Gastrocnemius medialis (tissue), 4 donors: ENCODE data around the gene SYCE1L. TPM values are rescaled to one million over a fixed set of nuclear protein-coding genes. Genes with fewer than 3 reads are reported as not detected.

Source experiments
- ATAC-seq, 2 donors: fragments of 150-250 bp; one replicate each; pipeline ENCODE4 v1.9.1; 2016
- DNase-seq, 2 donors: peaks; one replicate each; pipeline ENCODE4 v3.0.0-alpha.2; 2019
- H3K27ac ChIP-seq, 4 donors: fragments of 200-600 bp; sonication (generic); 1 replicate in 1 of 4; 2 replicates in 3 of 4; pipeline ENCODE4 v1.5.1; 2016 to 2018; ENCODE audit warnings: mild to moderate bottlenecking in 2 of 4, moderate library complexity in 1 of 4
- H3K27me3 ChIP-seq, 3 donors: fragments of 200-600 bp; sonication (generic) in 2 of 3; 1 replicate in 1 of 3; 2 replicates in 2 of 3; pipeline versions ENCODE4 v1.5.1 to v1.6.0; 2016 to 2019; ENCODE audit warnings: mild to moderate bottlenecking in 1 of 3, moderate library complexity in 1 of 3
- H3K36me3 ChIP-seq, 2 donors: fragments of 200-600 bp; sonication (generic) in 1 of 2; one replicate each; pipeline ENCODE4 v1.5.1; 2017 to 2018
- H3K4me1 ChIP-seq, 2 donors: fragments of 200-600 bp; sonication (generic) in 1 of 2; one replicate each; pipeline ENCODE4 v1.5.1; 2016 to 2017; ENCODE audit warnings: mild to moderate bottlenecking in 2 of 2
- H3K4me3 ChIP-seq, 4 donors: fragments of 200-600 bp; sonication (generic) in 3 of 4; 1 replicate in 1 of 4; 2 replicates in 3 of 4; pipeline ENCODE4 v1.5.1; 2016 to 2019; ENCODE audit warnings: mild to moderate bottlenecking in 2 of 4
- H3K9me3 ChIP-seq, 3 donors: fragments of 200-600 bp; sonication (generic) in 2 of 3; 1 replicate in 1 of 3; 2 replicates in 2 of 3; pipeline ENCODE4 v1.5.1; 2016 to 2019
- POLR2A ChIP-seq, 2 donors: fragments of 450-650 bp; IDR thresholded peaks; one replicate each; pipeline ENCODE4 v1.6.1; 2017; ENCODE audit warnings: antibody characterized with exemption in 2 of 2, mild to moderate bottlenecking in 2 of 2, moderate library complexity in 2 of 2
- in situ Hi-C, 4 donors: fragments of 200-750 bp; cut with MboI; loops; one replicate each; pipeline versions ENCODE4 v1.15.0 to v1.8.0; 2017; ENCODE audit warnings: low sequenced_read_pairs in 4 of 4
- intact Hi-C: fragments of 100-400 bp; cut with DNase I; formaldehyde crosslinking; loops from one replicate; pipeline ENCODE4 v1.15.1; 2023; ENCODE audit warnings: low total_unique reads
- total RNA-seq, 4 donors: library from RNA; depleted of rRNA; stranded (reverse); fragments of >200 nt; gene quantifications; one replicate each; pipeline versions ENCODE4 v1.1.0 to v1.2.3, GENCODE V29; 2016
- TF ChIP-seq, protein P1 (sequence below), 5 experiments: fragments of 450-650 bp in 3 of 5; fragments of 200-600 bp in 2 of 5; sonication (generic) in 2 of 5; IDR thresholded peaks in 4 of 5; conservative IDR thresholded peaks in 1 of 5; 1 replicate in 4 of 5; 2 replicates in 1 of 5; pipeline ENCODE4 v1.5.1; 2016 to 2019; ENCODE audit warnings: antibody characterized with exemption in 5 of 5, mild to moderate bottlenecking in 3 of 5, moderate library complexity in 3 of 5

Gene SYCE1L
- total RNA-seq, 4 donors from 2014 or later: not detected

DNA sequence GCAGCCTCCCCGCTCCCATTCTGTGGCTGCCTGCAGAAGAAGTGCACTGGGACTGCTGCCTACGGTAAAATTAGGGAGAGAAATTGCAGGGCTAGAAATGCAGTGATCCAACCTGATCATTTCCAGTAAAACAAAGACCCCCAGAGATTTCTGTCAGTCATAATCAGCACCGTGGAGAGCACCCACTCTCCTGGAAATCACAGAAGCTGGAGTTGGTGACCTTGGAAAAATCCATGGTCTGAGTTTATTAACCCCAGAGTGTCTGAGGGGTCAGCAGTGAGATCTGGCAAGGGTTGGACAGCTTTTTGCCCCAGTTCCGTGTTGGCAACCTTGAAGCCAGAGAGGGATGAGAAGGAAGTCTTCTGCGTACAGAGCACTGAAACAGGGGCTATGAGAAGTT is 7.8 kb downstream of the SYCE1L start:
- intact Hi-C loops (no loop called here), in situ Hi-C loops (no loop called here)
- DNase-seq (no peak), ATAC-seq (no peak)
- Histone ChIP-seq H3K36me3 (no peaks in the 10 kb centered on the region), H3K27me3 (peaks cover 7 to 13% (median 8%) of the 10 kb centered on the region in 3 donors), H3K9me3 (no peaks in the 10 kb centered on the region), H3K27ac (no peak overlapping the region), H3K4me1 (peaks cover 0 to 3% of the 10 kb centered on the region in 2 donors), H3K4me3 (no peak overlapping the region)
- TF ChIP-seq, protein P1, sequence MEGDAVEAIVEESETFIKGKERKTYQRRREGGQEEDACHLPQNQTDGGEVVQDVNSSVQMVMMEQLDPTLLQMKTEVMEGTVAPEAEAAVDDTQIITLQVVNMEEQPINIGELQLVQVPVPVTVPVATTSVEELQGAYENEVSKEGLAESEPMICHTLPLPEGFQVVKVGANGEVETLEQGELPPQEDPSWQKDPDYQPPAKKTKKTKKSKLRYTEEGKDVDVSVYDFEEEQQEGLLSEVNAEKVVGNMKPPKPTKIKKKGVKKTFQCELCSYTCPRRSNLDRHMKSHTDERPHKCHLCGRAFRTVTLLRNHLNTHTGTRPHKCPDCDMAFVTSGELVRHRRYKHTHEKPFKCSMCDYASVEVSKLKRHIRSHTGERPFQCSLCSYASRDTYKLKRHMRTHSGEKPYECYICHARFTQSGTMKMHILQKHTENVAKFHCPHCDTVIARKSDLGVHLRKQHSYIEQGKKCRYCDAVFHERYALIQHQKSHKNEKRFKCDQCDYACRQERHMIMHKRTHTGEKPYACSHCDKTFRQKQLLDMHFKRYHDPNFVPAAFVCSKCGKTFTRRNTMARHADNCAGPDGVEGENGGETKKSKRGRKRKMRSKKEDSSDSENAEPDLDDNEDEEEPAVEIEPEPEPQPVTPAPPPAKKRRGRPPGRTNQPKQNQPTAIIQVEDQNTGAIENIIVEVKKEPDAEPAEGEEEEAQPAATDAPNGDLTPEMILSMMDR (IDR thresholded peaks at IDR 0.05 in 4 of 5, conservative IDR thresholded peaks at IDR 0.05 in 1 of 5): no peak

DNA sequence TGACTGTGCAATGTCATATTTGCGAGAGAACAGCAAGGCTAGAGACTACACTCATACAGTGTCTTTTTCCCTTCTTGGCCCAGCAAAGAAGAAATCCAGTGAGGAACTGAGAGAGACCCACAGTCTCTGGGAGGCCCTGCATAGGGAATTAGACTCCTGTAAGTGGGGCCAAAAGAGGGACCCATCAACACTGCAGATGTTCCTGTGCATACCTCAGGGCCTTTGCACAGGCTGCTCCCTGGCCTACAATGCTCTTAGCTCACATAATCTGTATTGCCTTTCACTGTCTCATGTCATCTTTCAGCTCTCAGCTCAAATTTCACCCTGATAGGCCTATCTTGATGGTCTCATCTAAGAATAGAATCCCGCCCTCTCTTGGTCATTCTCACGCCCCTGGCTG is 9.2 kb downstream of the SYCE1L start:
- in situ Hi-C loops: no loop called here
- H3K4me3 ChIP-seq: no peak overlapping the region

DNA sequence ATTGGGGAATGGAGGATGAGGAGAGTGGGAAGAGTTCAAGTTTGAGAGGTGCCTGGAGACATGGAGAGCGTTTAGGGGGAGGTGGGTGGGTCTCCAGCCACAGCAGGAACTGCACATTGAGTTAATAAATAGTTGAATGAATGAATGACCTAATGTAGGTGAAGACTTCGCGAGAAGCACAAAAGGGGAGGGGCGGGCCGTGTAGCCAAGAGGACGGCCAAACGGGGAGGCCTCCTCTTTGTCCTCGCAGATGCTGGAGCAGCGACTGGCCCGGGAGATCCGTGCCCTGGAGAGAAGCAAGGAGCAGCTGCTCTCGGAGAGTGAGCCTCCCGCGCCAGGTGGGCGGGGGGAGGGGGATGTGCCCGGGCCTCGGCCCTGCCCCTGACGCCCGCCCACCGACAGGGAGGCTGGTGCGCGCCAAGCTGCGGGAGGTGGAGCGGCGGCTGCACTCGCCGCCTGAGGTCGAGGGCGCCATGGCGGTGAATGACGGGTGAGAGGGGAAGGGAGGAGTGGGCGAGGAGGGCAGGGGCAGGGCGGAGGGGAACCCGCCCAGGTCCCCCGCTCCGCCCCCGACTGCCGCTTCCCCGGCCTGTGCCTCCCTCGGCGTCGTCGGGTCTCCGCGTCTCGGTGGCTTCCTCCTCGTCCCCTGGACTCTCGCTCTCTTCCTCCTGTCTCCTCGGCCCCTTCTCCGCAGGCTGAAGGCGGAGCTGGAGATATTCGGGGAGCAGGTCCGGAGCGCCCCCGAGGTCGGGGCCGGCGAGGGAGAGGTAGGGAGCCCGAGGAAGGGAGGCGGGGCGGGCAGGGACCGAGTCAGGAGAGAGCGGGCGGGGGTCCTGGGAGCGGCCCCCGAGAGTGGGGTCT is 12.9 kb downstream of the SYCE1L start:
- DNase-seq (no peak), ATAC-seq (peak; percentile 24 to 38)
- Histone ChIP-seq H3K9me3 (no peaks in the 10 kb centered on the region), H3K27ac (peak overlapping the region; percentile 51 to 70 (median 62)), H3K36me3 (no peaks in the 10 kb centered on the region), H3K4me3 (peak overlapping the region; percentile 62 to 80 (median 68)), H3K27me3 (peaks cover 13 to 25% (median 18%) of the 10 kb centered on the region in 3 donors), H3K4me1 (peaks cover 0 to 14% of the 10 kb centered on the region in 2 donors)
- in situ Hi-C loops (no loop called here), intact Hi-C loops (loop anchor here (2.0 kb wide), 1 partner anchor 19 kb away; no protein-coding TSS in a partner anchor)
- TF ChIP-seq, protein P1 (IDR thresholded peaks at IDR 0.05 in 4 of 5, conservative IDR thresholded peaks at IDR 0.05 in 1 of 5): no peak
- peak in 1 of 2 donors; percentile 24 for TF ChIP-seq POLR2A (IDR thresholded peaks at IDR 0.05)

More for the DNA sequence above, 9.2 kb downstream of the SYCE1L start:
- H3K27ac ChIP-seq: no peak overlapping the region
- TF ChIP-seq POLR2A (IDR thresholded peaks at IDR 0.05): no peak
- TF ChIP-seq, protein P1 (IDR thresholded peaks at IDR 0.05 in 4 of 5, conservative IDR thresholded peaks at IDR 0.05 in 1 of 5): no peak
- H3K27me3 ChIP-seq: peaks cover 13 to 22% (median 18%) of the 10 kb centered on the region in 3 donors
- ATAC-seq (no peak), DNase-seq (no peak)
- no peaks in the 10 kb centered on the region for H3K9me3 ChIP-seq
- peaks cover 0 to 14% of the 10 kb centered on the region in 2 donors for H3K4me1 ChIP-seq
- H3K36me3 ChIP-seq: no peaks in the 10 kb centered on the region
- intact Hi-C loops: no loop called here

DNA sequence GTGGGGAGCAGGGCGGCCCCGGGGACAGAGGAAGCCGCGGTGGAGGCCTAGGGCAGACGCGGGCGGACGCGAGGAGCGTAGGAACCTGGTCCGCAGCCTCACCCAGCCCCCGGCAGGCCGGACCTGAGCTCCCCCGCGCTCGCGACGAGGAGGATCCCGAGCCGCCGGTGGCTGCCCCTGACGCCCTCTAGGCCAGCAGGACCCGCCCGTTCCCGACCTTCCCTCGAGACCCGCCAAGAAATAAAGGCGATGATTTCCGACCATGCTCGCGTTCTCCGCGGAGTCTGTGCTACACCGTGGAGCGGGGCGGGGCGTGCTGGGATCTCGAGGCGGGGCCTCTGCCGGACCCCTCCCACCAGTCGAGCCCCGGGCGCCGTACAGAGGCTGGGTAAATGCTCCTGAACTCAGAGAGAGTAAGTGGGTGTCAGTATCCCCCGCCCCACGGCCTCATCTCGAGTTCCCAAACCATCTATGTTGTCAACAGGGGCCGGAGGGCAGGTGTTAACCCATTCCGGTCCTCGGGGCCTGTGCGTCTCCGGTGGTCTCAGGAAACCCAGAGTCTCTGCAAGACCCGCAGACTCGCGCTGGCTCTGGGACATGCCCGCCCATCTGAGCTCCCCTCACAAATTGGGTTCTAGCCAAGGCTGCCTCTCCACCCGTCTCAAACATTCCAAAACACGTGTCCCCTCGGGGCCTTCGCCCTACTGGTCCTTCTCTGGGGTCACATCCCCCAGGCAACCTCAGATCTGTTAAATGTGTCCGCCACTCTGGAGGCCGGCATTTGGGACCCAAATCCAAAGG is 13.7 kb downstream of the SYCE1L start:
- TF ChIP-seq, protein P1 (IDR thresholded peaks at IDR 0.05 in 4 of 5, conservative IDR thresholded peaks at IDR 0.05 in 1 of 5): no peak
- no peak for TF ChIP-seq POLR2A (IDR thresholded peaks at IDR 0.05)
- H3K27ac ChIP-seq: peak overlapping the region; percentile 51 to 70 (median 62)
- DNase-seq: no peak
- peaks cover 0 to 14% of the 10 kb centered on the region in 2 donors for H3K4me1 ChIP-seq
- no peaks in the 10 kb centered on the region for H3K9me3 ChIP-seq
- intact Hi-C loops (no loop called here), in situ Hi-C loops (no loop called here)
- H3K27me3 ChIP-seq: peaks cover 13 to 25% (median 18%) of the 10 kb centered on the region in 3 donors
- H3K4me3 ChIP-seq: peak overlapping the region; percentile 62 to 80 (median 68)
- peak; percentile 37 to 70 for ATAC-seq
- no peaks in the 10 kb centered on the region for H3K36me3 ChIP-seq
